Adrenal gland (tissue), 5 donors: ENCODE results near the gene TRPM4.

Experiments
- POLR2A ChIP-seq, 2 donors: fragments of 450-650 bp; IDR thresholded peaks; one replicate each; pipeline ENCODE4 v1.6.1; 2017; ENCODE audit warnings: antibody characterized with exemption in 2 of 2, mild to moderate bottlenecking in 2 of 2, moderate library complexity in 1 of 2
- TF ChIP-seq, protein P1 (sequence below), 6 experiments: fragments of 450-650 bp in 4 of 6; fragments of 200-600 bp in 2 of 6; sonication (generic) in 1 of 6; IDR thresholded peaks; 1 replicate in 5 of 6; 2 replicates in 1 of 6; pipeline versions ENCODE4 v1.5.1 to v1.8.0; 2016 to 2021; ENCODE audit warnings: antibody characterized with exemption in 6 of 6, mild to moderate bottlenecking in 2 of 6, moderate library complexity in 1 of 6
- donor health status: DM: no; HTN: no; CAD: no.

- TF ChIP-seq, protein P1, sequence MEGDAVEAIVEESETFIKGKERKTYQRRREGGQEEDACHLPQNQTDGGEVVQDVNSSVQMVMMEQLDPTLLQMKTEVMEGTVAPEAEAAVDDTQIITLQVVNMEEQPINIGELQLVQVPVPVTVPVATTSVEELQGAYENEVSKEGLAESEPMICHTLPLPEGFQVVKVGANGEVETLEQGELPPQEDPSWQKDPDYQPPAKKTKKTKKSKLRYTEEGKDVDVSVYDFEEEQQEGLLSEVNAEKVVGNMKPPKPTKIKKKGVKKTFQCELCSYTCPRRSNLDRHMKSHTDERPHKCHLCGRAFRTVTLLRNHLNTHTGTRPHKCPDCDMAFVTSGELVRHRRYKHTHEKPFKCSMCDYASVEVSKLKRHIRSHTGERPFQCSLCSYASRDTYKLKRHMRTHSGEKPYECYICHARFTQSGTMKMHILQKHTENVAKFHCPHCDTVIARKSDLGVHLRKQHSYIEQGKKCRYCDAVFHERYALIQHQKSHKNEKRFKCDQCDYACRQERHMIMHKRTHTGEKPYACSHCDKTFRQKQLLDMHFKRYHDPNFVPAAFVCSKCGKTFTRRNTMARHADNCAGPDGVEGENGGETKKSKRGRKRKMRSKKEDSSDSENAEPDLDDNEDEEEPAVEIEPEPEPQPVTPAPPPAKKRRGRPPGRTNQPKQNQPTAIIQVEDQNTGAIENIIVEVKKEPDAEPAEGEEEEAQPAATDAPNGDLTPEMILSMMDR (IDR thresholded peaks at IDR 0.05) = no peak
- no peak for TF ChIP-seq POLR2A (IDR thresholded peaks at IDR 0.05)
Measured at GRCh38 chr19:49116544-49116943, 41.0 kb upstream of the TRPM4 start.
